Measurements from ENCODE around the gene NUSAP1.

DNA sequence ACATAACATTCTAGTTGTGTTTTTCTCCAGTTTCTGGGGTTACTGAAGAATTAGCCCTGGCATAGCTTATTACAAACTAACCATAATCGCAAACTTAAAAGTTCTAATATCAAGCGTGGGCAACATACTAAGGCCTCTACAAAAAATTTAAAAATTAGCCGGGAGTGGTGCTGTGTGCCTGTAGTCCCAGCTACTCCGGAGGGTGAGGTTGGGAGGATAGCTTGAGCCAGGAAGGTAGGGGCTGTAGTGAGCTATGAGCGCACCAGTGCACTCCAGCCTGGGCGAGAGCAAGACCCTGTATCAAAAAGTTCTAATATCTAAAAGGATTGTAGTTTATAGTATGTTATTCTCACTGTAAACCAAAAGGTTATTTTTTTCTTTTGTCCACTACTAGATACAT is 1.4 kb upstream of the NUSAP1 start:
- TF ChIP-seq, protein P1, sequence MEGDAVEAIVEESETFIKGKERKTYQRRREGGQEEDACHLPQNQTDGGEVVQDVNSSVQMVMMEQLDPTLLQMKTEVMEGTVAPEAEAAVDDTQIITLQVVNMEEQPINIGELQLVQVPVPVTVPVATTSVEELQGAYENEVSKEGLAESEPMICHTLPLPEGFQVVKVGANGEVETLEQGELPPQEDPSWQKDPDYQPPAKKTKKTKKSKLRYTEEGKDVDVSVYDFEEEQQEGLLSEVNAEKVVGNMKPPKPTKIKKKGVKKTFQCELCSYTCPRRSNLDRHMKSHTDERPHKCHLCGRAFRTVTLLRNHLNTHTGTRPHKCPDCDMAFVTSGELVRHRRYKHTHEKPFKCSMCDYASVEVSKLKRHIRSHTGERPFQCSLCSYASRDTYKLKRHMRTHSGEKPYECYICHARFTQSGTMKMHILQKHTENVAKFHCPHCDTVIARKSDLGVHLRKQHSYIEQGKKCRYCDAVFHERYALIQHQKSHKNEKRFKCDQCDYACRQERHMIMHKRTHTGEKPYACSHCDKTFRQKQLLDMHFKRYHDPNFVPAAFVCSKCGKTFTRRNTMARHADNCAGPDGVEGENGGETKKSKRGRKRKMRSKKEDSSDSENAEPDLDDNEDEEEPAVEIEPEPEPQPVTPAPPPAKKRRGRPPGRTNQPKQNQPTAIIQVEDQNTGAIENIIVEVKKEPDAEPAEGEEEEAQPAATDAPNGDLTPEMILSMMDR (IDR thresholded peaks at IDR 0.05): no peak
- TF ChIP-seq POLR2AphosphoS5 (IDR thresholded peaks at IDR 0.05): no peak
- TF ChIP-seq POLR2A (IDR thresholded peaks at IDR 0.05): no peak

Measured in sigmoid colon (tissue), 4 donors.